Muscle layer of colon (tissue), 2 donors: ENCODE results near the gene PIP4K2B.

Experiments
- H3K27ac ChIP-seq: one replicate; pipeline ENCODE4 v1.7.0; 2013; ENCODE audit warnings: low read depth, mild to moderate bottlenecking, low read length, moderate library complexity
- H3K27me3 ChIP-seq, 2 donors: one replicate each; pipeline ENCODE4 v1.7.0; 2013; ENCODE audit warnings: low read length in 2 of 2, mild to moderate bottlenecking in 2 of 2; ENCODE audit not compliant: insufficient read depth in 2 of 2, control insufficient read depth in 1 of 2
- H3K36me3 ChIP-seq: one replicate; pipeline ENCODE4 v1.7.0; 2013; ENCODE audit warnings: mild to moderate bottlenecking, low read length; ENCODE audit not compliant: insufficient read depth
- H3K4me1 ChIP-seq: one replicate; pipeline ENCODE4 v1.7.0; 2013; ENCODE audit warnings: mild to moderate bottlenecking, low read length; ENCODE audit not compliant: insufficient read depth
- H3K4me3 ChIP-seq, 2 donors: one replicate each; pipeline ENCODE4 v1.7.0; 2013; ENCODE audit warnings: low read length in 2 of 2, low read depth in 1 of 2, mild to moderate bottlenecking in 1 of 2, moderate library complexity in 1 of 2
- H3K9ac ChIP-seq: one replicate; pipeline ENCODE4 v1.7.0; 2013; ENCODE audit warnings: low read length
- H3K9me3 ChIP-seq: one replicate; pipeline ENCODE4 v1.7.0; 2013; ENCODE audit warnings: mild to moderate bottlenecking, low read length
- donor health status: abdominal sarcoma.
- donor health status: Adenocarcinoma of cecum.

PIP4K2B gene

DNA sequence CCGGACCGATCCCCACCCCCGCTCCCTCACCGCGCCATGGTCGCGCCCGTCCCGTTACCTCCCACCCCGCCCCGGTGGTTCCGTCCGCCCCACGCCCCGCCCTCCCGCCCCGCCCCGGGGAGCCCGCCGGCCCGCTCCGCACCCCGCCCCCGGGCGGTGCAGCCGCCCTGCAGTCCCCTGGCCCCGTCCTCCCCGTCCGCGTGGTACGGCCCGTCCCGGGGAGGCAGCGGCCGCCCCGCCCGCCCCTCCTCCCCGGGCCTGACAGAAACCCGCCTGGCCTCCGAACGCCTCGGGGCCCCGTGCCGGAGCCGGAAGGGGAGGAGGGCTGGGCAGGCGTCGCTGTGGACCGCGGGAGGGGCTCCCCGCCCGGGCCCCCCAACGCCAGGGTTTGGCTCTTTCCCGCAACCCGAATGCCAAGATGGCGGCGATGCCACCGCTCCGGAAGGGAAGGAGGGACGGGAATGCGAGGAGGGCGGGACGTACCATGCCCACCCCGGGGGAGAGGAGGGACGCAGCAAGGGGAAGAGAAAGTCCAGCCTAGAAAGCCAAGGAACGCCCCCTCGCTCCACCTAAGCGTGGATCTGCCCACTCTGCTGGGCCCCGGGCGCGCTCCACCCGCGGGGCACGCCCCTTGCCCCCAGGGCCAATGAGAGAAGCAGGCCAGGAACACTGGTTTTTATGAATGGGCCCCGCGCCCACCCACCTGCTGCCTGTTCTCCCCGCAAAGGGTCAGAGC is at the start of gene PIP4K2B:
Gene PIP4K2B, minus strand, starts transcription at position 56 of the 736 bp plus-strand sequence. CDS start 132 bp downstream, outside the sequence.
- no peaks in the 10 kb centered on the region for H3K9me3 ChIP-seq

DNA sequence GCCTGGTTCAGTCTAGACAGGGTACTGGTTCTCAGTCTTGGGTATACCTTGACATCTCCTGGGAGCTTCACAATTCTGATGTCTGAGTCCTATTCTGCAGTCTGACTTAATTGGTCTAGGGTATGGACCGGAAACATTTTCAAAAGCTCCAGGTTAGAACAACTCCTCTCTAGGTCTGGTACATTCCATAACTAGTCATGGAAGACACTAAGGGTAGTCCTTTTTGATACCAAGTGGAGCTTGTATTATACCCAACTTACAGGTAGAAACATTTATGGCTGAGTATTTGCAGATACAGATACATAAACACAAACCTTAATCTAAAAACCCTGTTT is 49.2 kb upstream of the PIP4K2B start:
- Histone ChIP-seq H3K27ac (no peak overlapping the region), H3K9ac (no peak overlapping the region), H3K36me3 (peaks cover 48% of the 10 kb centered on the region), H3K4me1 (peaks cover 23% of the 10 kb centered on the region), H3K27me3 (no peaks in the 10 kb centered on the region), H3K4me3 (no peak overlapping the region), H3K9me3 (no peaks in the 10 kb centered on the region)

More for the DNA sequence above, at the start of gene PIP4K2B:
- peak within 1 kb of the TSS; percentile 66 to 86 for H3K4me3 ChIP-seq
- H3K27me3 ChIP-seq, result no peaks in the 10 kb centered on the region
- peak within 1 kb of the TSS; percentile 86 for H3K9ac ChIP-seq
- H3K4me1 ChIP-seq, result peaks cover 28% of the 10 kb centered on the region
- peaks cover 30% of the 10 kb centered on the region for H3K36me3 ChIP-seq
- peak within 1 kb of the TSS; percentile 86 for H3K27ac ChIP-seq

- H3K4me3 ChIP-seq, result no peak overlapping the region
- H3K36me3 ChIP-seq, result peaks cover 17% of the 10 kb centered on the region
- no peak overlapping the region for H3K27ac ChIP-seq
- H3K4me1 ChIP-seq, result no peaks in the 10 kb centered on the region
- H3K9ac ChIP-seq, result no peak overlapping the region
- no peaks in the 10 kb centered on the region for H3K9me3 ChIP-seq
- no peaks in the 10 kb centered on the region for H3K27me3 ChIP-seq
Observed at GRCh38 chr17:38844261-38844757, 45.0 kb upstream of the PIP4K2B start.

DNA sequence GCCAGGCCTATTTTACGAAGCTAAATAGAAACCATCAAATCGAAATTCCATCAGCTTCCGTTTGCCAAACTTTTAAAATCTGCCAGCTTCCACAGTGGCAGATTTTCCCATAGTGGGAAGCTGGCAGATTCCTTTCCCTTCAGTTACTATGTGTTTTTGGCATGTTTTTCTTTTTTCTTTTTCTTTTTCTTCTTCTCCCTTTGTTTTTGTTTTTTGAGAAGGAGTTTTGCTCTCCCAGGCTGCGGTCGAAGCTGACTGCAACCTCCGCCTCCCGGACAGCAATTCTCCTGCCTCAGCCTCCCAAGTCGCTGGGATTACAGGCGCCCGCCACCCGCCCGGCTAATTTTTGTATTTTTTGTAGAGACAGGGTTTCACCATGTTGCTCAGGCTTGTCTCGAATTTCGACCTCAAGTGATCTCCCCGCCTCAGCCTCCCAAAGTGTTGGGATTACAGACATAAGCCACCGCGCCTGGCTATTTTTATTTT is 26.4 kb upstream of the PIP4K2B start:
- Histone ChIP-seq H3K27ac (peak overlapping the region; percentile 98), H3K9me3 (no peaks in the 10 kb centered on the region), H3K9ac (peak overlapping the region; percentile 93), H3K27me3 (no peaks in the 10 kb centered on the region), H3K36me3 (peaks cover 5% of the 10 kb centered on the region), H3K4me1 (peaks cover 13% of the 10 kb centered on the region), H3K4me3 (peak overlapping the region; percentile 75 to 97)

- Histone ChIP-seq H3K9ac (peak within 1 kb of the TSS; percentile 93), H3K9me3 (no peaks in the 10 kb centered on the region), H3K36me3 (peaks cover 12% of the 10 kb centered on the region), H3K27ac (peak within 1 kb of the TSS; percentile 98), H3K4me3 (peak within 1 kb of the TSS; percentile 75 to 97), H3K4me1 (peaks cover 13% of the 10 kb centered on the region), H3K27me3 (no peaks in the 10 kb centered on the region)
Observed at GRCh38 chr17:38824899-38825761, 25.8 kb upstream of the PIP4K2B start, which contains the start of gene CWC25. Gene CWC25, minus strand, starts transcription at chr17:38825321. Its CDS starts 138 bp downstream, at chr17:38825183.

- Histone ChIP-seq H3K27ac (no peak overlapping the region), H3K4me3 (no peak overlapping the region), H3K4me1 (no peaks in the 10 kb centered on the region), H3K36me3 (peaks cover 47% of the 10 kb centered on the region), H3K27me3 (no peaks in the 10 kb centered on the region), H3K9me3 (no peaks in the 10 kb centered on the region), H3K9ac (no peak overlapping the region)
Observed at GRCh38 chr17:38815576-38816193, 16.3 kb upstream of the PIP4K2B start.

DNA sequence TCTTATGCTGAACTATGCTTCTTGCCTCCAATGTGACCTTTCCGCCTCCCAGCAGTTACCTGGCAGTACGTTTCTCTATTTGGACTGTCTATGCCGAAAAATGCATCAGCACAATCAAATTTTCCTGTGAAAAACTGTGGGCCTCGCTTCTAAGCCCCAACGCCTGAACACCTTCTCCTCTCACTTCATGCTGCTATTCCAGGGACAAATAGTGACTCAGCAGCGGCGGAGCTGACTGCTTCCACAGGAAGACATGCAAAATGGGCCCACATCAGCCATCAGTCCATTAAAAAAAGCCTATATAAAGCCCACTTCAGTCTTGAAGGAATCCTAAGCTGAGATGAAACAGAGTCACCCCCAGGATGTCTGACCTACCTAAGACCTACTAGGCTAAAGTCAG is 10.5 kb upstream of the PIP4K2B start:
- Histone ChIP-seq H3K9ac (no peak overlapping the region), H3K27me3 (no peaks in the 10 kb centered on the region), H3K27ac (no peak overlapping the region), H3K36me3 (peaks cover 62% of the 10 kb centered on the region), H3K4me1 (no peaks in the 10 kb centered on the region), H3K9me3 (no peaks in the 10 kb centered on the region), H3K4me3 (no peak overlapping the region)

DNA sequence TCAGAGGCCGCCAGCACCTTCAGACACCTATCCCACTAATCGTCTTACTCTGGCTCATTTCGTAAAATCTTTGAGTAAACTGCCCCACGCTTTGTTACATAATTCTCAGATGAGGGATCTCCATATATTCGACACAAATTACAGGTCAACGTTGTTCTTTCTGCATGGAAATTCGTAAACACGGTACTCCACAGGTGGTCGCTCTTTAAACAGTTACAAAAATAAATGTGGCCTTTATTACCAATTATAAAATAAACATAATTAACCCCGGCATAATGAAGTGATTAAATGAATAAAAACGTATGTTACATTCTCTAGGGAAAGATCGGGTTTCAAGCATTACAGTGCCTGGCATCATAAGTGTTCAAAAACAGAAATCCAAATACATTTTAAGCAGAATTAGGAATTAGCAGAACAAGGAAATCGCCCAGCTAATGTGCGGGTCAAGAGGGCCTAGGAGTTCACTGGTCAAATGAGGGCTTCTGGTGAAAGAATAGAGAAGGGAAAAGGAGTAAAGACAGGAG is 943 bp upstream of the PIP4K2B start:
- Histone ChIP-seq H3K4me3 (peak overlapping the region; percentile 55 to 61), H3K27me3 (no peaks in the 10 kb centered on the region), H3K27ac (peak overlapping the region; percentile 86), H3K9ac (peak overlapping the region; percentile 32), H3K9me3 (no peaks in the 10 kb centered on the region), H3K36me3 (peaks cover 31% of the 10 kb centered on the region), H3K4me1 (peaks cover 28% of the 10 kb centered on the region)

DNA sequence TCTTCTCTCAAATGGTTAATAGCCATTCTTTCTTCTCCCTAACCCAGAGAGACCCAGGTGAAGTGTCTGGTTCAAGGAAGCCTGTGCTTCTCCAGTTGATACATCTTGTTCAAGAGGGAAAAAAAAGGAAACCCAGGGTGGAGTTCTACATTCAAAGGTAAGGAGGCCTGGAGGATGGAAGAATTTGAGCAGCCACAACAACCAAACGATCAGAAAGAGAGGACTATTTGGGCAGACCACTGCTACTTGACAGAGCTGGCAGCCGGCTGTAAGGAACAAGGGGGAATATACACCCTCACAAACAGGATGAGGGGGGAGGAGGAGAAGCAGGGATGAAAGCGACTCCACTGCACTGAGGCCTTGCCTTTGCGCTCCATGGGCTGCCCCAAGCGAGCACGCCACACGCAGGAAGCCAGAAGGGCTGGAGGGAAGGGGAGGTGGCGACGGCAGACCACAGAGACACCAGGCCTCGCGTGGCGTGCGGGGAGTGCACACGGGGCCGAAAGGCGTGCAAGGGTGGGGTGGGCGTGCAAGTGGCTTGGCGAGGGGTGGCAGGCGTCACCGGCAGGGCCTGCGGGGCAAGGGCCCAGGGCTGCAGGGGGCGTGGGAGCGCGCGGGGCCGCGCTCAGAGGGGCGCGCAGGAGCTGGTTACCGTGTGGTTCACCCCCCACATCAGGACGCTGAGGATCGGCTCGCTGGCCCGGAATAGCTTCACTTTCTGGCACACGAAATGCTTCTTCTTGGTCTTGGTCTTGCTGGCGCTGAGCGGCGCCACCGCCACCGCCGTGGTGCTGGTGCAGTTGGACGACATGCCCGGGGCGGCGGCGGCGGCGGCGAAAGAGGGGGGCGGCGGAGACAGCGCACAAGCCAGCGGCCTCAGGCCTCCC is 499 bp downstream of the PIP4K2B start:
- Histone ChIP-seq H3K4me1 (peaks cover 28% of the 10 kb centered on the region), H3K4me3 (peak overlapping the region; percentile 66 to 86), H3K9me3 (no peaks in the 10 kb centered on the region), H3K27me3 (no peaks in the 10 kb centered on the region), H3K9ac (peak overlapping the region; percentile 86), H3K36me3 (peaks cover 25% of the 10 kb centered on the region), H3K27ac (peak overlapping the region; percentile 68)

DNA sequence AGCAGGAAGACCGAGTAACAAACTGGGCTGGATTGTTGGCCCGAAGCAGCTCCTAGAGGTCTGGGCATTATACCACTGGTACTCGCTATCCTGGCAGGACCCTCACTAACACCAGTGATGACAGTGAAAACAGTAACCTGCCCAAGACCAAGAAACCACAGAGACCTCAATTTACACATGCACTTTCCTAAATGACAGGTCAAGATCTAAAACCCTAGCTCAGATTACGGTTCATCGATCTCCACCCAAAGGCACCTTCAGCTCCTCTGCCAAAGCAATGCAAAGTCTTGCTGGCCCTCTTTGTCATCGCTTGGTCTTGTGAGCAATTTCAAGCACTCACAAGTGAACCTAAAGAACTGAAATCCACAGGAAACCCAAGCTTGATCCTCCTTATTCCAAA is 1.5 kb downstream of the PIP4K2B start:
- peak overlapping the region; percentile 68 for H3K27ac ChIP-seq

More for the DNA sequence above, 1.5 kb downstream of the PIP4K2B start:
- peaks cover 18% of the 10 kb centered on the region for H3K36me3 ChIP-seq
- no peaks in the 10 kb centered on the region for H3K9me3 ChIP-seq
- H3K4me3 ChIP-seq, result peak overlapping the region in 1 of 2 donors; percentile 86
- peak overlapping the region; percentile 86 for H3K9ac ChIP-seq
- H3K4me1 ChIP-seq, result peaks cover 28% of the 10 kb centered on the region
- H3K27me3 ChIP-seq, result no peaks in the 10 kb centered on the region
